Panc1 (cell line): Measurements from ENCODE around the gene RAB11FIP5. TPM values are rescaled to one million over a fixed set of nuclear protein-coding genes. Genes with fewer than 3 reads are reported as not detected.

Experiments used
- ATAC-seq: fragments of 200-7000 bp; cut with Tn5 transposase; 2 replicates; pipeline ENCODE4 v1.9.1; 2020; ENCODE audit warnings: mild to moderate bottlenecking, moderate library complexity
- BruUV-seq: library from RNA; stranded (reverse); fragments of 400-500 nt; replicated peaks from 2 replicates; lab custom pipeline; 2021; lab: Mats Ljungman, UMichigan
- CTCF ChIA-PET: fragments of 300-600 bp; sonication (Branson Sonifier 250); formaldehyde crosslinking; loops from one replicate; lab custom pipeline; 2022; ENCODE audit warnings: antibody characterized with exemption; lab: Charles Lee
- POLR2A ChIA-PET: fragments of 300-600 bp; sonication (Branson Sonifier 250); formaldehyde crosslinking; loops from one replicate; lab custom pipeline; 2022; ENCODE audit warnings: antibody characterized with exemption; lab: Charles Lee
- DNase-seq: peaks from one replicate; pipeline ENCODE4 v3.0.0-alpha.2; 2010; ENCODE audit warnings: low read depth, low spot score
- H3K27ac ChIP-seq: 2 replicates; pipeline ENCODE4 v1.5.1; 2011; ENCODE audit warnings: mild to moderate bottlenecking, low read length, inconsistent platforms
- H3K27me3 ChIP-seq: fragments of 200-500 bp; sonication (Bioruptor generic); 2 replicates; pipeline ENCODE4 v1.6.0; 2014; ENCODE audit warnings: low read length, inconsistent platforms; ENCODE audit not compliant: control insufficient read depth, insufficient read depth
- H3K36me3 ChIP-seq: fragments of 200-500 bp; sonication (Bioruptor generic); 2 replicates; pipeline ENCODE4 v1.5.1; 2014; ENCODE audit warnings: inconsistent platforms, mild to moderate bottlenecking, low read length, moderate library complexity; ENCODE audit not compliant: control insufficient read depth, insufficient read depth
- H3K4me1 ChIP-seq: 2 replicates; pipeline ENCODE4 v1.5.1; 2011; ENCODE audit warnings: inconsistent platforms, mild to moderate bottlenecking, low read length, moderate library complexity; ENCODE audit not compliant: control insufficient read depth, insufficient read depth
- H3K4me3 ChIP-seq, 2 experiments: 2 replicates each; pipeline ENCODE4 v1.5.1; 2011 to 2012; ENCODE audit warnings: low read depth in 2 of 2, low read length in 2 of 2, mild to moderate bottlenecking in 2 of 2, inconsistent platforms in 1 of 2, moderate library complexity in 1 of 2
- H3K9me3 ChIP-seq: fragments of 200-500 bp; sonication (Bioruptor generic); 2 replicates; pipeline ENCODE4 v1.5.1; 2014; ENCODE audit warnings: low read depth, mild to moderate bottlenecking, inconsistent platforms, low read length, moderate library complexity; ENCODE audit not compliant: control insufficient read depth, insufficient read depth
- POLR2AphosphoS5 ChIP-seq: IDR thresholded peaks from 2 replicates; pipeline ENCODE4 v1.6.1; 2012; ENCODE audit warnings: mild to moderate bottlenecking, low read depth, low read length, moderate library complexity
- SIN3A ChIP-seq: IDR thresholded peaks from 2 replicates; pipeline ENCODE4 v1.6.1; 2012; ENCODE audit warnings: low read depth, mild to moderate bottlenecking, low read length, moderate library complexity, borderline replicate concordance; ENCODE audit not compliant: insufficient read depth
- TCF7L2 ChIP-seq: IDR thresholded peaks from 2 replicates; pipeline ENCODE4 v1.6.1; 2011; ENCODE audit warnings: mild to moderate bottlenecking, low read depth, low read length, inconsistent platforms
- in situ Hi-C: cut with HindIII; loops from 2 replicates; pipeline ENCODE4 v1.10.0; 2016; ENCODE audit warnings: low sequenced_read_pairs, low pct_unique_long_range_greater_than_20kb
- intact Hi-C: fragments of 100-400 bp; cut with micrococcal nuclease; formaldehyde crosslinking; loops from one replicate; pipeline ENCODE4 v1.10.0; 2022; ENCODE audit not compliant: unreplicated experiment
- total RNA-seq: library from RNA; stranded (reverse); gene quantifications from one replicate; pipeline ENCODE4 v1.2.1, GENCODE V29; 2021; ENCODE audit not compliant: unreplicated experiment
- TF ChIP-seq, protein P1 (sequence below), 2 experiments: IDR thresholded peaks; 2 replicates each; pipeline ENCODE4 v1.6.1; 2011 to 2012; ENCODE audit warnings: low read depth in 2 of 2, control low read depth in 1 of 2, low read length in 1 of 2, mild to moderate bottlenecking in 1 of 2, moderate library complexity in 1 of 2; ENCODE audit not compliant: insufficient read depth in 1 of 2
- TF ChIP-seq, protein P2 (sequence below): fragments of 450-650 bp; IDR thresholded peaks from 2 replicates; pipeline ENCODE4 v1.5.1; 2017; ENCODE audit warnings: mild to moderate bottlenecking

Gene RAB11FIP5
- total RNA-seq, 1 experiment from 2014 or later = 27.3 TPM

DNA sequence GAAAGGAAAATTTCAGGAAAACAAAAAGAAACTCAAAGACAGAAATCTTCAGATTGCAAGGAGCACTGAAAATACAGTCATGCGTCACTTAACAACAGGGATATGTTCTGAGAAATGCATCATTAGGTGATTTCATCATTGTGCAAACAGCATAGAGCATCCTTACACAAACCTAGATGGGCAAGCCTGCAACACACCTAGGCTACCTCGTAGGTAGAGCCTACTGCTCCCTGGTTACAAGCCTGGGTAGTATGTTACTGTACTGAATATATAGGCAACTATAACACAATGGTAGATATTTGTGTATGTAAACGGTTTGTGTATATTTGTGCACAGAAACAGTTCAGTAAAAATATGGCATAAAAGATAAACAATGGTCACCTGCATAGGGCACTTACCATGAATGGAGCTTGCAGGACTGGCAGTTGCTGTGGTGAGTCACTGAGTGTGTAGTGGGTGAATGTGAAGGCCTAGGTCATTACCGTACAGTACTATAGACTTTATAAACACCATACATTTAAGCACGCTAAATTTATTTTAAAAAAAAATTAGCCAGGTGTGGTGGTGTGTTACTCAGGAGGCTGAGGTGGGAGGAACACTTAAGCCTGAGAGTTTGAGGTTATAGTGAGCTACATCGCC, 74.7 kb downstream of the RAB11FIP5 start:
- Histone ChIP-seq H3K27me3 (no peaks in the 10 kb centered on the region), H3K4me3 (no peak overlapping the region), H3K4me1 (no peaks in the 10 kb centered on the region), H3K36me3 (peaks cover 3% of the 10 kb centered on the region; the same call in 1 of the 2 replicates), H3K27ac (no peak overlapping the region), H3K9me3 (no peaks in the 10 kb centered on the region)
- intact Hi-C loops (no loop called here), in situ Hi-C loops (no loop called here)
- POLR2A ChIA-PET = interaction anchor here (0.6 kb wide), 1 partner anchor 173 kb away, joined by 3 read pairs; no protein-coding TSS in a partner anchor
- DNase-seq (peak; percentile 8), ATAC-seq (no peak)
- TF ChIP-seq POLR2AphosphoS5 (no peak), SIN3A (no peak), TCF7L2 (no peak)
- TF ChIP-seq, protein P1, sequence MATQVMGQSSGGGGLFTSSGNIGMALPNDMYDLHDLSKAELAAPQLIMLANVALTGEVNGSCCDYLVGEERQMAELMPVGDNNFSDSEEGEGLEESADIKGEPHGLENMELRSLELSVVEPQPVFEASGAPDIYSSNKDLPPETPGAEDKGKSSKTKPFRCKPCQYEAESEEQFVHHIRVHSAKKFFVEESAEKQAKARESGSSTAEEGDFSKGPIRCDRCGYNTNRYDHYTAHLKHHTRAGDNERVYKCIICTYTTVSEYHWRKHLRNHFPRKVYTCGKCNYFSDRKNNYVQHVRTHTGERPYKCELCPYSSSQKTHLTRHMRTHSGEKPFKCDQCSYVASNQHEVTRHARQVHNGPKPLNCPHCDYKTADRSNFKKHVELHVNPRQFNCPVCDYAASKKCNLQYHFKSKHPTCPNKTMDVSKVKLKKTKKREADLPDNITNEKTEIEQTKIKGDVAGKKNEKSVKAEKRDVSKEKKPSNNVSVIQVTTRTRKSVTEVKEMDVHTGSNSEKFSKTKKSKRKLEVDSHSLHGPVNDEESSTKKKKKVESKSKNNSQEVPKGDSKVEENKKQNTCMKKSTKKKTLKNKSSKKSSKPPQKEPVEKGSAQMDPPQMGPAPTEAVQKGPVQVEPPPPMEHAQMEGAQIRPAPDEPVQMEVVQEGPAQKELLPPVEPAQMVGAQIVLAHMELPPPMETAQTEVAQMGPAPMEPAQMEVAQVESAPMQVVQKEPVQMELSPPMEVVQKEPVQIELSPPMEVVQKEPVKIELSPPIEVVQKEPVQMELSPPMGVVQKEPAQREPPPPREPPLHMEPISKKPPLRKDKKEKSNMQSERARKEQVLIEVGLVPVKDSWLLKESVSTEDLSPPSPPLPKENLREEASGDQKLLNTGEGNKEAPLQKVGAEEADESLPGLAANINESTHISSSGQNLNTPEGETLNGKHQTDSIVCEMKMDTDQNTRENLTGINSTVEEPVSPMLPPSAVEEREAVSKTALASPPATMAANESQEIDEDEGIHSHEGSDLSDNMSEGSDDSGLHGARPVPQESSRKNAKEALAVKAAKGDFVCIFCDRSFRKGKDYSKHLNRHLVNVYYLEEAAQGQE (IDR thresholded peaks at IDR 0.05; ENCODE audit: insufficient read depth in 1 of 2, low read depth in 2 of 2, low read length in 1 of 2) = no peak
- TF ChIP-seq, protein P2, sequence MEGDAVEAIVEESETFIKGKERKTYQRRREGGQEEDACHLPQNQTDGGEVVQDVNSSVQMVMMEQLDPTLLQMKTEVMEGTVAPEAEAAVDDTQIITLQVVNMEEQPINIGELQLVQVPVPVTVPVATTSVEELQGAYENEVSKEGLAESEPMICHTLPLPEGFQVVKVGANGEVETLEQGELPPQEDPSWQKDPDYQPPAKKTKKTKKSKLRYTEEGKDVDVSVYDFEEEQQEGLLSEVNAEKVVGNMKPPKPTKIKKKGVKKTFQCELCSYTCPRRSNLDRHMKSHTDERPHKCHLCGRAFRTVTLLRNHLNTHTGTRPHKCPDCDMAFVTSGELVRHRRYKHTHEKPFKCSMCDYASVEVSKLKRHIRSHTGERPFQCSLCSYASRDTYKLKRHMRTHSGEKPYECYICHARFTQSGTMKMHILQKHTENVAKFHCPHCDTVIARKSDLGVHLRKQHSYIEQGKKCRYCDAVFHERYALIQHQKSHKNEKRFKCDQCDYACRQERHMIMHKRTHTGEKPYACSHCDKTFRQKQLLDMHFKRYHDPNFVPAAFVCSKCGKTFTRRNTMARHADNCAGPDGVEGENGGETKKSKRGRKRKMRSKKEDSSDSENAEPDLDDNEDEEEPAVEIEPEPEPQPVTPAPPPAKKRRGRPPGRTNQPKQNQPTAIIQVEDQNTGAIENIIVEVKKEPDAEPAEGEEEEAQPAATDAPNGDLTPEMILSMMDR = no peak
- BruUV-seq = no TSS peak
- CTCF ChIA-PET = no interaction called here

DNA sequence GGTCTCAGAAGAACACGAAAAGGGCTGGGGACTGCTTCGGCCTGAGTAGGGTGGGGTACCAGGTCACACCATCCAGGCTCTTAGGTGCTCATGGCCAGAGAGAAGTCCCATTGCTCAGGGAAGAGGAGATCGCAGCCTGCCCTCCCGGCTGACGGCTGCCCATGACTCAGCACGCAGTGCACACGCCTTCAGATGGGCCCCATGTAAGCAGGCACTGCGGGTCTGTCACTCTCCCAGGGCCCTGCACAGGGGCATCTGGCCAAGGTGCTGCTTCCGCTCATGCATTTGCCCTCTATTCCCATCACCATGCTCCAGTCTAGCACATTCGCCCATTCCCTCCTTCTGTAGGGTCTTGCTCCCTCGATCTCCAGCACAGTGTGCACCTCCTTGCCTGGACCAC, 76.0 kb downstream of the RAB11FIP5 start:
- BruUV-seq = no TSS peak
- CTCF ChIA-PET = no interaction called here
- in situ Hi-C loops = no loop called here

More for the DNA sequence above, 76.0 kb downstream of the RAB11FIP5 start:
- H3K4me3 ChIP-seq = no peak overlapping the region
- H3K27me3 ChIP-seq = no peaks in the 10 kb centered on the region
- no peak overlapping the region for H3K27ac ChIP-seq
- no peak for DNase-seq
- POLR2A ChIA-PET = no interaction called here
- peaks cover 3% of the 10 kb centered on the region; the same call in 1 of the 2 replicates for H3K36me3 ChIP-seq
- intact Hi-C loops = no loop called here
- TF ChIP-seq TCF7L2 (no peak), SIN3A (no peak), POLR2AphosphoS5 (no peak)
- TF ChIP-seq, protein P2 = no peak
- TF ChIP-seq, protein P1 (IDR thresholded peaks at IDR 0.05; ENCODE audit: insufficient read depth in 1 of 2, low read depth in 2 of 2, low read length in 1 of 2) = no peak
- H3K4me1 ChIP-seq = no peaks in the 10 kb centered on the region
- no peaks in the 10 kb centered on the region for H3K9me3 ChIP-seq
- ATAC-seq = peak; percentile 33; the same call in 1 of the 2 replicates
